Kidney (tissue), 14 donors: ENCODE measurements around the gene NCOR2. TPM values are rescaled to one million over a fixed set of nuclear protein-coding genes. Genes with fewer than 3 reads are reported as not detected.

ENCODE experiments used
- DNase-seq, 5 donors: peaks; one replicate each; pipeline ENCODE4 v3.0.0-alpha.2; 2013 to 2020
- FAIRE-seq: peaks from 2 replicates; lab custom pipeline; 2012; peaks lifted over from hg19 to GRCh38; lab: Jason Lieb, UNC
- H3K27ac ChIP-seq, 2 donors: one replicate each; pipeline ENCODE4 v1.7.0; 2013; ENCODE audit warnings: low read depth in 2 of 2, low read length in 2 of 2, inconsistent platforms in 1 of 2
- H3K27me3 ChIP-seq: one replicate; pipeline ENCODE4 v1.7.1; 2013; ENCODE audit warnings: low read length, inconsistent platforms; ENCODE audit not compliant: control insufficient read depth, insufficient read depth
- H3K36me3 ChIP-seq, 3 donors: one replicate each; pipeline versions ENCODE4 v1.7.0 to v1.7.1; 2013; ENCODE audit warnings: low read length in 3 of 3, control low read depth in 1 of 3, inconsistent platforms in 1 of 3; ENCODE audit not compliant: insufficient read depth in 3 of 3, control insufficient read depth in 2 of 3
- H3K4me1 ChIP-seq, 3 donors: one replicate each; pipeline versions ENCODE4 v1.7.0 to v1.7.1; 2013; ENCODE audit warnings: low read length in 3 of 3, inconsistent platforms in 1 of 3, low read depth in 1 of 3; ENCODE audit not compliant: control insufficient read depth in 2 of 3, insufficient read depth in 2 of 3
- H3K4me3 ChIP-seq, 3 donors: one replicate each; pipeline versions ENCODE4 v1.7.0 to v1.8.1; 2013; ENCODE audit warnings: low read length in 3 of 3, control low read depth in 1 of 3, inconsistent platforms in 1 of 3
- H3K9ac ChIP-seq, 3 donors: one replicate each; pipeline versions ENCODE4 v1.7.0 to v1.7.1; 2013; ENCODE audit warnings: low read length in 3 of 3, control low read depth in 1 of 3, inconsistent platforms in 1 of 3
- H3K9me3 ChIP-seq, 3 donors: one replicate each; pipeline versions ENCODE4 v1.7.0 to v1.7.1; 2013; ENCODE audit warnings: low read length in 3 of 3, control low read depth in 1 of 3, inconsistent platforms in 1 of 3; ENCODE audit not compliant: control insufficient read depth in 2 of 3, insufficient read depth in 1 of 3
- intact Hi-C: fragments of 100-400 bp; cut with DNase I; formaldehyde crosslinking; loops from one replicate; pipeline ENCODE4 v1.11.1; 2022
- polyA plus RNA-seq: library from polyadenylated mRNA; stranded (reverse); fragments of 350-450 nt; fragmentation: Illumina TruSeq; extraction: RNeasy Lipid Tissue Mini Kit (QIAGEN cat#74804); gene quantifications from one replicate; pipeline ENCODE4 v1.2.3, GENCODE V29; 2014; ENCODE audit warnings: low read depth, low replicate concordance; ENCODE audit not compliant: insufficient read depth
- total RNA-seq: library from RNA; stranded (reverse); fragmentation: NEBNext Ultra II Directional; extraction: Animal tissue kit (Norgen Biotek cat#: 25700); gene quantifications from one replicate; pipeline ENCODE4 v1.2.1, GENCODE V29; 2021
- TF ChIP-seq, protein P1 (sequence below): IDR thresholded peaks from 3 replicates; pipeline ENCODE4 v1.5.1; 2012; ENCODE audit warnings: mild to moderate bottlenecking, moderate library complexity, borderline replicate concordance; ENCODE audit not compliant: insufficient read depth; ENCODE audit errors: extremely low read depth
- donor health status: control.
- donor health status: control.
- donor health status: control.
- donor health status: control.
- donor health status: control.
- donor health status: DM: yes; HTN: yes; CAD: no.
- donor health status: Normal renal cell carcinoma (clear cell type).

The NCOR2 gene
- total and polyA plus RNA-seq, 2 donors from 2014 or later: 18.7 to 205 TPM

DNA sequence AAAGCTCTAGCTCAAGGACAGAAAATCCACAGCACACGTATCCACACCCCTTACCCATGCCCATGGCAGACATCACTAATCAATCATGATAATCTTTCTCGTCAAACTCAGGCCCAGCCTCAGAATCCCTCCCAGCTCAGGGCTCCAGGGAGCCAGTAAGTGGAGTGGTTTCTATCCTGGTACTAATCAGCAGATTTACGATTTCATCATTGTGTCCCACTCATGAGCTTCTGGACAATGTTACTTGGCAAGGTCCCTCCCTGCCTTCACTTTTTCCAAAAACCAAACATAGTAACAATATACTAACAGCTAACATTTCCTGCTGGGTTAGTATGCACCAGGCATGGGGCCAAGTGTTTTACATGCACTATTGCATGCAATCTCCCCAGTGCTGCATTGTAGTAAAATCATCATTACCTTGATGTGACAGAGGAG lies 45.8 kb upstream of the NCOR2 start:
- peak in 1 of 5 donors; percentile 45 for DNase-seq
- intact Hi-C loops: no loop called here
- Histone ChIP-seq H3K9ac (no peak overlapping the region), H3K27me3 (no peaks in the 10 kb centered on the region), H3K27ac (no peak overlapping the region), H3K9me3 (no peaks in the 10 kb centered on the region), H3K4me1 (peaks cover 0 to 9% (median 6%) of the 10 kb centered on the region in 3 donors), H3K4me3 (no peak overlapping the region), H3K36me3 (no peaks in the 10 kb centered on the region)
- FAIRE-seq: no peak
- TF ChIP-seq, protein P1, sequence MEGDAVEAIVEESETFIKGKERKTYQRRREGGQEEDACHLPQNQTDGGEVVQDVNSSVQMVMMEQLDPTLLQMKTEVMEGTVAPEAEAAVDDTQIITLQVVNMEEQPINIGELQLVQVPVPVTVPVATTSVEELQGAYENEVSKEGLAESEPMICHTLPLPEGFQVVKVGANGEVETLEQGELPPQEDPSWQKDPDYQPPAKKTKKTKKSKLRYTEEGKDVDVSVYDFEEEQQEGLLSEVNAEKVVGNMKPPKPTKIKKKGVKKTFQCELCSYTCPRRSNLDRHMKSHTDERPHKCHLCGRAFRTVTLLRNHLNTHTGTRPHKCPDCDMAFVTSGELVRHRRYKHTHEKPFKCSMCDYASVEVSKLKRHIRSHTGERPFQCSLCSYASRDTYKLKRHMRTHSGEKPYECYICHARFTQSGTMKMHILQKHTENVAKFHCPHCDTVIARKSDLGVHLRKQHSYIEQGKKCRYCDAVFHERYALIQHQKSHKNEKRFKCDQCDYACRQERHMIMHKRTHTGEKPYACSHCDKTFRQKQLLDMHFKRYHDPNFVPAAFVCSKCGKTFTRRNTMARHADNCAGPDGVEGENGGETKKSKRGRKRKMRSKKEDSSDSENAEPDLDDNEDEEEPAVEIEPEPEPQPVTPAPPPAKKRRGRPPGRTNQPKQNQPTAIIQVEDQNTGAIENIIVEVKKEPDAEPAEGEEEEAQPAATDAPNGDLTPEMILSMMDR: no peak

DNA sequence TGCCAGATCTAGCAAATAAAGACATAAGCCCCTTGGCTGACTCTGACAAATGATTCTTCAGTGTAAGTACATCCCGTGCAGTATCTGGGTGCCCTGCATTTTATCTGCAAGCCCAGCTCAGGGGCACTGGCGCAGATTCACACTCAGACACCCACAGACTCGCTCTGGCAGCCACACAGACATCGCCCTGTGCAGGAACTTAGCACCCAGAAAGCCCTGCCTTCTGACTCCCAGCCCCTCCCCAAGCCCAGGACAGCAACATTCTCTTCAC lies 44.9 kb upstream of the NCOR2 start:
- TF ChIP-seq, protein P1: no peak
- no peaks in the 10 kb centered on the region for H3K27me3 ChIP-seq
- no peaks in the 10 kb centered on the region for H3K9me3 ChIP-seq
- DNase-seq: no peak
- H3K4me1 ChIP-seq: peaks cover 0 to 9% (median 6%) of the 10 kb centered on the region in 3 donors
- intact Hi-C loops: no loop called here
- H3K27ac ChIP-seq: no peak overlapping the region
- no peak overlapping the region for H3K9ac ChIP-seq
- no peak overlapping the region for H3K4me3 ChIP-seq
- FAIRE-seq: no peak
- H3K36me3 ChIP-seq: no peaks in the 10 kb centered on the region

DNA sequence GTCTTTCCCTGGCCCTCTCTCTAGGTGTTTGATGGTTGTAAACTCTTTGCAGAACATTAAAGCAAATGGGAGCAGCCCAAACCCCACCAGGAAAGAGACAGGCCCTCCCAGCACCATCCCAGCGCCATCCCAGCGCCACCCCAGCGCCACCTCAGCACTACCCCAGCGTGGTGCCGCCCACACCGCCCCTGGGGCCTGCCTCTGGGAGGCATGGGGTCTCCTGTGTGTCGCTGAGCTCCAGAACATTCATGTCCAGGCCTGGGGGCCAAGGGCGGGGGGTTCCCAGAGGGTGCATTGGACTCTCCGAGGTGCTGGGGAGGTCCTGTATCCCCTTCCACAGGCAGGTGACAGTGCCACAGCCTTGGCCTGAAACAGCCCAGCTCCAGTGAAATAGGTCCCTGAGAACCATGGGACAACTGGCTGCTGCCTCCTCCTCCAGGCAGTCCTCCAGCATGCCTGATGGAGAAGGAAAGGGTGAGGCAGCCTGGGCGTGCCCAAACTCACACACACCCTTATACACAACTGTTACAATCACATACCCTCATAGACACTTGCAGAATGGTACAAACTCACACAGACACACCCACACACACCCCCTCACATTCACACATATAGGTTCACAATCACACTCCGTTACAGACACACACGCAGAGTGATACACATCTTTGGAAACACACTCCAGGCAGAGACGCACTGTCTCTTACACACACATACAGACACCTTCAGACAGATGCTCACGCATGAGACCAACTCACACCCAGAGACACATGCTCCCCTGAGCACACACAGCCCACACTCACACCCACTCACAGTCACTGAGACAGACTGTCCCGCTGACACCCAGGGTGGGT lies 44.4 kb upstream of the NCOR2 start:
- H3K27me3 ChIP-seq: no peaks in the 10 kb centered on the region
- H3K4me3 ChIP-seq: no peak overlapping the region
- peaks cover 0 to 9% (median 6%) of the 10 kb centered on the region in 3 donors for H3K4me1 ChIP-seq
- intact Hi-C loops: no loop called here
- H3K9ac ChIP-seq: no peak overlapping the region
- no peak for FAIRE-seq
- H3K36me3 ChIP-seq: no peaks in the 10 kb centered on the region
- no peak overlapping the region for H3K27ac ChIP-seq
- no peak for DNase-seq
- TF ChIP-seq, protein P1: no peak
- no peaks in the 10 kb centered on the region for H3K9me3 ChIP-seq
